PC-3 (cell line): Measurements from ENCODE around the gene TMEM59. TPM values are rescaled to one million over a fixed set of nuclear protein-coding genes. Genes with fewer than 3 reads are reported as not detected.

Experiments
- ATAC-seq: fragments of 200-7000 bp; cut with Tn5 transposase; 2 replicates; pipeline ENCODE4 v1.9.1; 2020; ENCODE audit warnings: mild to moderate bottlenecking, moderate library complexity
- BruUV-seq: library from RNA; stranded (reverse); fragments of 400-500 nt; replicated peaks from 2 replicates; lab custom pipeline; 2021; lab: Mats Ljungman, UMichigan
- CTCF ChIA-PET: fragments of 300-600 bp; sonication (Branson Sonifier 250); formaldehyde crosslinking; loops from one replicate; lab custom pipeline; 2022; ENCODE audit warnings: antibody characterized with exemption; lab: Charles Lee
- POLR2A ChIA-PET: fragments of 300-600 bp; sonication (Branson Sonifier 250); formaldehyde crosslinking; loops from one replicate; lab custom pipeline; 2022; ENCODE audit warnings: antibody characterized with exemption; ENCODE audit not compliant: unreplicated experiment; lab: Charles Lee
- DNase-seq: peaks from one replicate; pipeline ENCODE4 v3.0.0-alpha.2; 2015
- H2AFZ ChIP-seq: fragments of 300-600 bp; sonication (generic); 2 replicates; pipeline ENCODE4 v1.6.0; 2016; ENCODE audit warnings: antibody characterized with exemption, low read length
- H3F3A ChIP-seq: fragments of 300-600 bp; sonication (generic); one replicate; pipeline ENCODE4 v1.6.0; 2017; ENCODE audit warnings: antibody characterized with exemption, low read length, control low read depth, mild to moderate bottlenecking; ENCODE audit not compliant: unreplicated experiment
- H3K27ac ChIP-seq: fragments of 300-600 bp; sonication (generic); 2 replicates; pipeline ENCODE4 v1.5.1; 2016; ENCODE audit warnings: mild to moderate bottlenecking, low read length
- H3K27me3 ChIP-seq: fragments of 300-600 bp; sonication (generic); 2 replicates; pipeline ENCODE4 v1.6.1; 2016; ENCODE audit warnings: low read length, mixed read lengths
- H3K36me3 ChIP-seq: fragments of 300-600 bp; sonication (generic); 2 replicates; pipeline ENCODE4 v1.6.1; 2016; ENCODE audit warnings: low read depth, mixed run types, low read length, mixed read lengths
- H3K4me1 ChIP-seq: fragments of 300-600 bp; sonication (generic); 2 replicates; pipeline ENCODE4 v1.5.1; 2016; ENCODE audit warnings: low read length; ENCODE audit not compliant: insufficient read depth
- H3K4me2 ChIP-seq: fragments of 300-600 bp; sonication (generic); 2 replicates; pipeline ENCODE4 v1.6.0; 2016; ENCODE audit warnings: low read length
- H3K4me3 ChIP-seq: fragments of 300-600 bp; sonication (generic); 2 replicates; pipeline ENCODE4 v1.5.1; 2016; ENCODE audit warnings: mild to moderate bottlenecking, low read length, mixed read lengths
- H3K79me2 ChIP-seq: fragments of 300-600 bp; sonication (generic); 2 replicates; pipeline ENCODE4 v1.6.1; 2017; ENCODE audit warnings: low read length, mixed read lengths
- H3K9ac ChIP-seq: fragments of 300-600 bp; sonication (generic); 2 replicates; pipeline ENCODE4 v1.6.0; 2016; ENCODE audit warnings: mild to moderate bottlenecking, low read length
- H3K9me2 ChIP-seq: fragments of 300-600 bp; sonication (generic); replicated peaks from 2 replicates; pipeline ENCODE4 v1.6.1; 2016; ENCODE audit warnings: mixed run types, low read length, mixed read lengths
- H3K9me3 ChIP-seq: fragments of 300-600 bp; sonication (generic); 2 replicates; pipeline ENCODE4 v1.6.1; 2016; ENCODE audit warnings: low read length, mixed read lengths
- H4K20me1 ChIP-seq: fragments of 300-600 bp; sonication (generic); 2 replicates; pipeline ENCODE4 v1.6.1; 2016; ENCODE audit warnings: low read length, mixed read lengths
- CTCF ChIP-seq: fragments of 300-600 bp; sonication (generic); conservative IDR thresholded peaks from 2 replicates; pipeline ENCODE4 v1.5.1; 2017; ENCODE audit warnings: antibody characterized with exemption, low read depth, mild to moderate bottlenecking, low read length
- EZH2 ChIP-seq: fragments of 300-600 bp; sonication (generic); IDR thresholded peaks from one replicate; pipeline ENCODE4 v1.6.1; 2017; ENCODE audit warnings: antibody characterized with exemption, mild to moderate bottlenecking, low read length; ENCODE audit not compliant: unreplicated experiment
- EZH2phosphoT487 ChIP-seq: fragments of 300-600 bp; sonication (generic); IDR thresholded peaks from 2 replicates; pipeline ENCODE4 v1.6.1; 2018; ENCODE audit warnings: mild to moderate bottlenecking, antibody characterized with exemption, low read length, borderline replicate concordance
- intact Hi-C: fragments of 100-400 bp; cut with micrococcal nuclease; formaldehyde crosslinking; loops from 2 replicates; pipeline ENCODE4 v1.9.0; 2023
- total RNA-seq: library from RNA; depleted of rRNA; stranded (reverse); fragments of >200 nt; gene quantifications from 2 replicates; pipeline ENCODE4 v1.2.3, GENCODE V29; 2014

Gene TMEM59
- total RNA-seq, 1 experiment from 2014 or later = 133 TPM

GRCh38 chr1:54086754-54087153 is 33.8 kb upstream of the TMEM59 start:
- Histone ChIP-seq H4K20me1 (no peaks in the 10 kb centered on the region), H3K9ac (no peak overlapping the region), H3K4me1 (no peaks in the 10 kb centered on the region), H3K4me3 (no peak overlapping the region), H3K9me3 (no peaks in the 10 kb centered on the region), H3K79me2 (no peaks in the 10 kb centered on the region), H3K9me2 (no peaks in the 10 kb centered on the region), H3K4me2 (no peak overlapping the region), H2AFZ (no peak overlapping the region), H3F3A (no peaks in the 10 kb centered on the region), H3K27me3 (no peaks in the 10 kb centered on the region), H3K36me3 (no peaks in the 10 kb centered on the region), H3K27ac (no peak overlapping the region)
- no peak for ATAC-seq
- ChIA-PET CTCF (no interaction called here), POLR2A (no interaction called here)
- no TSS peak for BruUV-seq
- no peak for DNase-seq
- TF ChIP-seq EZH2 (no peak), EZH2phosphoT487 (no peak), CTCF (no peak)
- intact Hi-C loops = no loop called here

GRCh38 chr1:54084794-54085193 is 31.8 kb upstream of the TMEM59 start:
- intact Hi-C loops = no loop called here
- TF ChIP-seq EZH2phosphoT487 (no peak), CTCF (no peak), EZH2 (no peak)
- Histone ChIP-seq H3K4me3 (no peak overlapping the region), H2AFZ (no peak overlapping the region), H3K79me2 (no peaks in the 10 kb centered on the region), H3K4me1 (peaks cover 3% of the 10 kb centered on the region; the same call in 1 of the 2 replicates), H3K36me3 (no peaks in the 10 kb centered on the region), H3K27me3 (no peaks in the 10 kb centered on the region), H3K9me3 (no peaks in the 10 kb centered on the region), H4K20me1 (no peaks in the 10 kb centered on the region), H3K9me2 (no peaks in the 10 kb centered on the region), H3K9ac (no peak overlapping the region), H3F3A (no peaks in the 10 kb centered on the region), H3K27ac (no peak overlapping the region), H3K4me2 (no peak overlapping the region)
- ATAC-seq (no peak), DNase-seq (no peak)
- POLR2A ChIA-PET = no interaction called here
- no TSS peak for BruUV-seq
- CTCF ChIA-PET = no interaction called here

- Histone ChIP-seq H2AFZ (no peak overlapping the region), H3K9ac (no peak overlapping the region), H3K36me3 (no peaks in the 10 kb centered on the region), H3F3A (no peaks in the 10 kb centered on the region), H3K79me2 (no peaks in the 10 kb centered on the region), H4K20me1 (no peaks in the 10 kb centered on the region), H3K27ac (no peak overlapping the region), H3K9me2 (no peaks in the 10 kb centered on the region), H3K27me3 (no peaks in the 10 kb centered on the region), H3K4me1 (peaks cover 3% of the 10 kb centered on the region; the same call in 1 of the 2 replicates), H3K9me3 (no peaks in the 10 kb centered on the region), H3K4me2 (no peak overlapping the region), H3K4me3 (no peak overlapping the region)
- DNase-seq (peak; percentile 87), ATAC-seq (peak; percentile 100)
- POLR2A ChIA-PET = interaction anchor here (0.6 kb wide), 1 partner anchor 44 kb away, joined by 5 read pairs; no protein-coding TSS in a partner anchor
- CTCF ChIA-PET = no interaction called here
- no TSS peak for BruUV-seq
- intact Hi-C loops = no loop called here
- no peak for TF ChIP-seq EZH2phosphoT487
- TF ChIP-seq CTCF = peak; percentile 94
Measured at GRCh38 chr1:54081306-54082270, 28.6 kb upstream of the TMEM59 start.
